Muscle layer of colon (tissue), 2 donors: ENCODE data around the gene CDYL2.

ENCODE experiments used
- H3K27ac ChIP-seq: one replicate; pipeline ENCODE4 v1.7.0; 2013; ENCODE audit warnings: low read depth, mild to moderate bottlenecking, low read length, moderate library complexity
- H3K27me3 ChIP-seq, 2 donors: one replicate each; pipeline ENCODE4 v1.7.0; 2013; ENCODE audit warnings: low read length in 2 of 2, mild to moderate bottlenecking in 2 of 2; ENCODE audit not compliant: insufficient read depth in 2 of 2, control insufficient read depth in 1 of 2
- H3K36me3 ChIP-seq: one replicate; pipeline ENCODE4 v1.7.0; 2013; ENCODE audit warnings: mild to moderate bottlenecking, low read length; ENCODE audit not compliant: insufficient read depth
- H3K4me1 ChIP-seq: one replicate; pipeline ENCODE4 v1.7.0; 2013; ENCODE audit warnings: mild to moderate bottlenecking, low read length; ENCODE audit not compliant: insufficient read depth
- H3K4me3 ChIP-seq, 2 donors: one replicate each; pipeline ENCODE4 v1.7.0; 2013; ENCODE audit warnings: low read length in 2 of 2, low read depth in 1 of 2, mild to moderate bottlenecking in 1 of 2, moderate library complexity in 1 of 2
- H3K9ac ChIP-seq: one replicate; pipeline ENCODE4 v1.7.0; 2013; ENCODE audit warnings: low read length
- H3K9me3 ChIP-seq: one replicate; pipeline ENCODE4 v1.7.0; 2013; ENCODE audit warnings: mild to moderate bottlenecking, low read length
- donor health status: abdominal sarcoma.
- donor health status: Adenocarcinoma of cecum.

The CDYL2 gene

DNA sequence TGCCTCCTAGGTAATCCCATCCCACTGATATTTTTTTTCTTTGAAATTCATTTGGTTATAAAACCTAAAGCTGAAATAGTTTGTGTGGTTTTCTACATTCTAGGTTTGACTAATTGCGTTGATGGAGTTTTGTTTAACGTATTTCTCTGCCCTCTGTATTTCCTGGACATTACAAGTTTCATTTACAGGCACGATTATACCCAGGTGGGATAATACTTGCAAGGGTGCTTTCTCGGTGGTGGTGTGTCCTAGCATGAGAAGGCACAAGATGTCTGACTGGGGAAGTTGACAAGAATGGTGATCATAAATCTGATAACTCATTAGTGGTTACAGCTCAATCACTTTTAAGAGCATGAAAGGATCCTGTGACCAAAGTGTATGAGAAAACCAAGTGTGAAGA lies 218.6 kb downstream of the CDYL2 start:
- no peak overlapping the region for H3K4me3 ChIP-seq
- no peak overlapping the region for H3K9ac ChIP-seq
- no peaks in the 10 kb centered on the region for H3K4me1 ChIP-seq
- H3K36me3 ChIP-seq: no peaks in the 10 kb centered on the region
- no peaks in the 10 kb centered on the region for H3K9me3 ChIP-seq
- no peaks in the 10 kb centered on the region for H3K27me3 ChIP-seq
- H3K27ac ChIP-seq: no peak overlapping the region

DNA sequence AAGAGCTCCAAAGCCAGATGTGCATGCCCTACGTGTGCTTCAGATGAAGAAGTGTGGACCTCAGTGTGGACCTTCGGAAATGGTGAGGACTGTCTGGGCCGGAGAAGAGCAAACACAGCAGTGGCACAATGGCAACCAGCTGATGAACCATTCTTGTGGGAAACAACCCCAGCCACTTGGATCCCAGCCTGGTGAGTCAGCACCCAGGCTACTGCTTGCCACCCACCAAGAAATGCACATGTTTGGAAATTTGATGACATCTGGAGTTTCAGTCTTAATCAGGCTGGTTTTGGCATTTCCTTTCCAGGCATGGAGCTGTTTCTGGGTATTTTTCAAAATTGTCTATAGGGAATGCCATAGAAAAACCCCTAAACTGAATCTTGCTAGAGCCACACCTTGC lies 220.9 kb downstream of the CDYL2 start:
- Histone ChIP-seq H3K4me3 (no peak overlapping the region), H3K4me1 (no peaks in the 10 kb centered on the region), H3K36me3 (no peaks in the 10 kb centered on the region), H3K9ac (no peak overlapping the region), H3K27me3 (no peaks in the 10 kb centered on the region), H3K9me3 (no peaks in the 10 kb centered on the region), H3K27ac (no peak overlapping the region)

DNA sequence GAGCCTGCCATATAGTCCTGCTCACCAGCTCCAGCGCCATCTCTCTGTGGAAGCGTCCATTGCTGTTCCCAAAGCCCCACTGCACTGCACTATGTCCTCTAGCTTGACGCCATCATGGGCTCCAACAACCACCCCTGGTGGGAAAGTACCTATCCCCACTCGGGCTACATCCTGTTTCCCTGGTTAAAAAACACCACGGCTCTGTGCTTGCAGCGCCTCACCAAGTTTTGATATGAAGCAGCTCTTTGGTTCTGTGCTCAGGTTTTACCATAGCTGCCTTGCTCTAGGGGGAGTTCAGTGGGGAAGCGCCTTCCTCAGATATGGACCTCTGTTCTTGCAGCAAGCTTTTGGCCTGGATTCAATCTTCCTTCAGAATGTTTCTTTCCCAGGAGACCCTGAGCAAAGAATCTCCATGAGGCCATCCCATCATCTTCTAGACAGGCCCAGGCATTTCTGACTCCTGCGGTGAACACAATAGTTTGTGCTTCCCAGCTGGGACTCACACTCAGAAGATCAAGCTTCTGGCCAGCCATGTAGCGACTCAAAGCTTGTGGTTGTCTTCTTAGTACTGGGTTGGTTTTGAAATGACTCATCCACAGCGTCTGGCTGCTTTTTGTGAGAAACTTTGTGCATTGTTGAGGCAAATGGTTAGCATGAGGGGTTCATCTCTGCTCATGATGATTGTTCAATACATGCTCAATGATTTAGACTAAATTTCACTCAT lies 224.1 kb downstream of the CDYL2 start:
- Histone ChIP-seq H3K9me3 (no peaks in the 10 kb centered on the region), H3K27me3 (no peaks in the 10 kb centered on the region), H3K4me3 (no peak overlapping the region), H3K27ac (no peak overlapping the region), H3K36me3 (no peaks in the 10 kb centered on the region), H3K4me1 (no peaks in the 10 kb centered on the region), H3K9ac (no peak overlapping the region)

DNA sequence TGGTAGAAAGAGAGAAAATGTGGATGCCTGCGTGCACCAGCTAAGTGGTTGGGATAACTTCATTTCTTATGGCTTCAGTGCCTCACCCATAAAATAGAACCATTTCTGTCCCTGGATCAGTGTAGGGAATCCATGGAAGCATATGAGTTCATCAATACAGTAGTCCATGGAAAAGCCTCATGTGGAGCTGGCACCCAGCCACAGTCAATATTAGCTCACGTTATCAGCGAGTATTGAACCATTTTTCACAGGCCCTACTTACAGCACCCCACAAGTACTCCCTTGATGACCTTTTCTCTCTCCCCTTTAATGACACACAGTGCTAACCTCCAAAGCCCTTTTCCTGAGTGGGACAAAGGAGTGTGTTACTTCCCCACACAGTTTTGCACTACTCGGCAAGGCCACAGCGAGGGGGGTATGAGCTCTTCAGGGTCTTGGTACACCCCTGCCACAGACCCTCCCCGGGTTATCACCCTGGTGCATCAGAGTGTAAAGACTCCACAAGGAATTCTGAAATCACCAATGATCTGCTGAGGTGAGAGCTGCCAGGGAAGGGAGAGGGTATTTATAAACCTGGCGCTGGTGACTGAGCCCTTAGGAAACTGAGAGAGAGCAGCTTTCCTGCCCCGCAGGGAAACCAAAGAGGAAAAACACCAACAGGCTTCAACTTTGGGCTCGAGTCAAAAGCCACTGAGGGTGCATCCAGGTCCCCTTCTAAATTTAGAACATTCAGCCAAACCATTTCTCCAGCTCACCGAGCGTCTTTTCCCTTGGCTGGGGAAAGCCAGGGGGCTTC lies 226.7 kb downstream of the CDYL2 start:
- Histone ChIP-seq H3K27me3 (no peaks in the 10 kb centered on the region), H3K27ac (no peak overlapping the region), H3K9me3 (no peaks in the 10 kb centered on the region), H3K9ac (no peak overlapping the region), H3K4me1 (no peaks in the 10 kb centered on the region), H3K4me3 (no peak overlapping the region), H3K36me3 (no peaks in the 10 kb centered on the region)

DNA sequence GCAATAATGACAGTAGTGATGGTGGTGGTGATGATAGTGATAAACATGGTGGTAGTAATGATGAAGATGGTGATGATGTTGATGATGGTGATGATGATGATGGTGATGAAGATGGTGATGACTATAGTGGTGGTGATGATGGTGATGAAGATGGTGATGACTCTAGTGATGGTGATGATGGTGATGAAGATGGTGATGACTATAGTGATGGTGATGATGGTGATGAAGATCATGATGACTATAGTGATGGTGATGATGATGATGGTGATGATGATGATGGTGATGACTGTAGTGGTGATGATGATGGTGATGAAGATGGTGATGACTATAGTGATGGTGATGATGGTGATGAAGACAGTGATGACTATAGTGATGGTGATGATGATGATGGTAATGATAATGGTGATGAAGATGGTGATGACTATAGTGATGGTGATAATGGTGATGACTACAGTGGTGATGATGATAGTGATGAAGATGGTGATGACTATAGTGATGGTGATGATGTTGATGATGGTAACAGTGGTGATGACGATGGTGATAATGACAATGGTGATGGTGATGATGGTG lies 228.0 kb downstream of the CDYL2 start:
- Histone ChIP-seq H3K4me1 (no peaks in the 10 kb centered on the region), H3K36me3 (no peaks in the 10 kb centered on the region), H3K9ac (no peak overlapping the region), H3K27ac (no peak overlapping the region), H3K9me3 (no peaks in the 10 kb centered on the region), H3K4me3 (no peak overlapping the region), H3K27me3 (no peaks in the 10 kb centered on the region)

DNA sequence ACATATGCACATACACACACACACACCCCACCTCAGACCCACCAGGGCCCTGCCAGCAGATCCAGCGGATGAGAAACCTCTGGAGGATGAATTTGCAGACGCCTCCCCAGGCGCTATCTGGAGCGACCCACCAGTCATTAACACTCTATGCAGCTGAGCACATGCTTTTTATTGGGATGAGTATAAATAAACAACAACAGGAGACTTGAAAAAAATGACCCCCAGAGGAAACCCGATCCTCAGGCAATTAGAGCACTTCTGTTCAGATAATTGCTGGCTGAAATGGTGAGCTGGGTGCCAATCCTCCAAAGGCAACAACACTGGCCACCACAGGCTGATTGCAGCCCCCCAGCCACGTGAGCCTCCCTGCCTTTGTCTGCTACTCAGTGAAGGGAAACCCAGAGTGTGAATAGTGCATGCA lies 230.7 kb downstream of the CDYL2 start:
- Histone ChIP-seq H3K36me3 (no peaks in the 10 kb centered on the region), H3K9ac (no peak overlapping the region), H3K4me1 (no peaks in the 10 kb centered on the region), H3K27me3 (peaks cover 0 to 4% of the 10 kb centered on the region in 2 donors), H3K9me3 (no peaks in the 10 kb centered on the region), H3K27ac (no peak overlapping the region), H3K4me3 (no peak overlapping the region)

DNA sequence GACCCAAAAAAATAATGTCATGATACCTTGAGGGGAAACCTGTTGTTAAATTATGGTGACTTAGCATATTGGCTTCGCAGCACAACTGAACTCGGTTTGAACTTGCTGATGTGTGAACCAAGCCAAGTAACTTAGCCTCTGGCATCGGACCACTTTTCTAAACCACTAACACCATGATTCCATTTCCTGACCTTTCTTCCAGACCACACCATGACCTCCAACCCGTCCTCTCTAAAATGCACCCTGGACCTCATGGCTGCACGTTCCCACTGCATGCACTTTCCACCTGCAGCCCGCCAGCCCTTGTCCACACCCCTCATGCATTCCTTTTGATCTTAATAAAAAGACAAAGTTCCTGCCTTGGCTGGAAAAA lies 234.3 kb downstream of the CDYL2 start:
- no peak overlapping the region for H3K9ac ChIP-seq

DNA sequence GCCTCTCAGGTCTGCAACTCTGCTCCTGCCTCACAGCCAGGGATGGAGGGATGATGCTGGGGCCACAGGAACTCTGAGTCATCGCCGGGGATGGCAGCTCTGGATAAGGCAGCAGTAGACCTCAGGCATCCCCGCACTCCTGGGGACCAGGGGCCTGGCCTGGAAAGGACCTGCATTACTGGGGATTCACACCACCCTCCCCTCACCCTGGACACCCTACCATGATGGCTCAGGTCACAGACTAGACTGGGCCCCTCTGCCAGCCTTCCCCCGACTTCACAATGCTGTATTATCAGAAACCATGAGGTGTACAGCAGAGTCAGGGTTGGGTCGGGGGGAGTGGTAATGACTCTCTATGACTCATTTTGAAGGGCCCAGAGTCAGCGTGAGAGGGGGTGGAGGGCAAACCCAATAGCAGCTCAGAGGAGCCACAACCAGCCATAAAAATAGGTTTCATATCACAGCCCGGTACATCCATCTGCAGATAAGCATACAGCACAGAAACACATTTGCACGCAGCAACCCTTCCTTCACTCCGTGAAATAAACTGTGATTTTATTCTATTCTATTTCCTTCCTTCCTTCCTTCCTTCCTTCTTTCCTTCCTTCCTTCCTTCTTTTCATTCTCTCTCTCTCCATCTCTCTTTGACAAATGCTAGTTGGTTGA lies 234.8 kb downstream of the CDYL2 start:
- H3K9me3 ChIP-seq: no peaks in the 10 kb centered on the region
- H3K36me3 ChIP-seq: no peaks in the 10 kb centered on the region
- peaks cover 0 to 15% of the 10 kb centered on the region in 2 donors for H3K27me3 ChIP-seq
- H3K9ac ChIP-seq: no peak overlapping the region
- H3K4me1 ChIP-seq: no peaks in the 10 kb centered on the region
- no peak overlapping the region for H3K27ac ChIP-seq
- H3K4me3 ChIP-seq: no peak overlapping the region

More for the DNA sequence above, 234.3 kb downstream of the CDYL2 start:
- H3K36me3 ChIP-seq: no peaks in the 10 kb centered on the region
- no peaks in the 10 kb centered on the region for H3K4me1 ChIP-seq
- H3K4me3 ChIP-seq: no peak overlapping the region
- H3K9me3 ChIP-seq: no peaks in the 10 kb centered on the region
- no peak overlapping the region for H3K27ac ChIP-seq
- H3K27me3 ChIP-seq: peaks cover 0 to 12% of the 10 kb centered on the region in 2 donors

DNA sequence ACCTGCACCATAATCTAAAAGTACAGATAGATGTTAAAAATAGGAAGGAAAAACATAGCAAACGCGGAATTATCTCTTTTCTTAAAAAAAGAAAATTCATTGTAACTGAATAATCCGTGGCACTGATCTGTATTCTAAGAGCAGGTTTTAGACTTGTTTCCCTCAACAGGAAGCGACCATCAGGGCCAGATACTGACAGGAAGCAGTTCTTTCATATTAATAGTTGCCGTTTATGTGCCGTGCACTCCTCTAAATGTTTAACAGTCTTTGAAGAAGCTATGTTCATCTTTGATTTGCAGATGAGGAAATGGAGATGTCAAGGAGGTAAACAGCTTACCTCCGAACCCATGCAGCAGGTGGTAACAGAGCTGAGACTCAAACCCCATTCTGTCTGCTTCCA lies 240.0 kb downstream of the CDYL2 start:
- Histone ChIP-seq H3K27me3 (peaks cover 0 to 20% of the 10 kb centered on the region in 2 donors), H3K4me1 (no peaks in the 10 kb centered on the region), H3K9ac (no peak overlapping the region)

DNA sequence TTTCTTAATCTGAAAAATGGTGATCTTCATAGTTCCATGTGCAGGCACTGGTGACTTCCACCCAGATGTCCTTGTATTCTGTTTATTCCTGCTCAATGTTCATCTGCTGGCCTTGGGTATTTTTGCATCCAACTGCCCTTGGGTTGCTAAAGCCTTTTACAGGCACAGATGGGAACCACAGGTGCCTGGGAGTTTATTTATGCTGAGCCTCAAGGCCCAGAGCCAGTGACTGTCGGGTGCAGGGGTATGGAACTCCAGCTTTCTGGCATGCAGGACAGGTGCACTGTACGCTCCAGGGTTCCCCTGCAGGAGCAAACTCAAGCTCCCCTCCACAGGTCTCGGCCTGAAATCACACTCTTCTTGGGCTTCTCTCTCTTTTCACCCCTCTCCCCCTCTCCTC lies 241.3 kb downstream of the CDYL2 start:
- Histone ChIP-seq H3K27me3 (peaks cover 0 to 17% of the 10 kb centered on the region in 2 donors), H3K4me3 (no peak overlapping the region), H3K36me3 (no peaks in the 10 kb centered on the region), H3K9ac (no peak overlapping the region), H3K9me3 (no peaks in the 10 kb centered on the region), H3K4me1 (no peaks in the 10 kb centered on the region), H3K27ac (no peak overlapping the region)

More for the DNA sequence above, 240.0 kb downstream of the CDYL2 start:
- no peaks in the 10 kb centered on the region for H3K9me3 ChIP-seq
- H3K27ac ChIP-seq: no peak overlapping the region
- H3K4me3 ChIP-seq: no peak overlapping the region
- no peaks in the 10 kb centered on the region for H3K36me3 ChIP-seq

DNA sequence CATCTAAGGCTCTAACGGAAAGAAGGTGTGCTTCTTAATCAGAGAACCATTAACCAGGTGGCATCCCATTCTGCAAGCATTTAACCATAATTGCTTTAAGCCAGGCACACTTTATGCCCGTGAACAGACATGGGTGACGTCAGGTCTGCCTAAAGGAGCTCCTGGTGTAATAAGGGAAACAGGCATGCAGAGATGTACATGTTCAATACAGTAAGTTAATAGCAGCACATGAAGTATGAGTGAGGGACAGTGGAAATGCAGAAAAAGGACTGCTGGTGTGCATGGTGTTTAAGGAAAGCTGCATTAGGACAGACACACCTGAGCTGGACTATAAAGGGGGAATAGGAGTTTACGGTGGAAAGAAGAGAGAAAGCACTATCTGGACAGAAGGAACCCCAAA lies 245.0 kb downstream of the CDYL2 start:
- H3K27ac ChIP-seq: no peak overlapping the region
- peaks cover 0 to 5% of the 10 kb centered on the region in 2 donors for H3K27me3 ChIP-seq
- H3K36me3 ChIP-seq: no peaks in the 10 kb centered on the region
- no peak overlapping the region for H3K9ac ChIP-seq
- no peaks in the 10 kb centered on the region for H3K4me1 ChIP-seq
- no peak overlapping the region for H3K4me3 ChIP-seq
- H3K9me3 ChIP-seq: no peaks in the 10 kb centered on the region
